CD4-positive, alpha-beta T cell treated with Interleukin-12 subunit alpha and Interleukin-12 subunit beta, for 1 hour (primary cell): ENCODE measurements around the gene ADGRB3.

Experiments used
- DNase-seq: peaks from one replicate; pipeline ENCODE4 v3.0.0-alpha.2; 2020

ADGRB3 gene

GRCh38 chr6:69138893-69139494, 503.9 kb downstream of the ADGRB3 start:
- no peak for DNase-seq

GRCh38 chr6:69145062-69145461, 510.0 kb downstream of the ADGRB3 start:
- no peak for DNase-seq

GRCh38 chr6:69146385-69146784, 511.3 kb downstream of the ADGRB3 start:
- no peak for DNase-seq

- no peak for DNase-seq
Observed at GRCh38 chr6:69155467-69155866, 520.4 kb downstream of the ADGRB3 start.

- no peak for DNase-seq
Observed at GRCh38 chr6:69162811-69163210, 527.7 kb downstream of the ADGRB3 start.

- DNase-seq = no peak
Observed at GRCh38 chr6:69164564-69165229, 529.6 kb downstream of the ADGRB3 start.

- no peak for DNase-seq
Observed at GRCh38 chr6:69179681-69180080, 544.6 kb downstream of the ADGRB3 start.

- DNase-seq = no peak
Observed at GRCh38 chr6:69180361-69181067, 545.4 kb downstream of the ADGRB3 start.

GRCh38 chr6:69181964-69182363, 546.9 kb downstream of the ADGRB3 start:
- DNase-seq = no peak

- DNase-seq = no peak
Observed at GRCh38 chr6:69185276-69185675, 550.2 kb downstream of the ADGRB3 start.

- no peak for DNase-seq
Observed at GRCh38 chr6:69202768-69203167, 567.7 kb downstream of the ADGRB3 start.

- no peak for DNase-seq
Observed at GRCh38 chr6:69216127-69216526, 581.0 kb downstream of the ADGRB3 start.

- DNase-seq = no peak
Observed at GRCh38 chr6:69217343-69217742, 582.3 kb downstream of the ADGRB3 start.

- DNase-seq = no peak
Observed at GRCh38 chr6:69220375-69220774, 585.3 kb downstream of the ADGRB3 start.

- DNase-seq = no peak
Observed at GRCh38 chr6:69232008-69232407, 596.9 kb downstream of the ADGRB3 start.

- no peak for DNase-seq
Observed at GRCh38 chr6:69232496-69232895, 597.4 kb downstream of the ADGRB3 start.

GRCh38 chr6:69232911-69233448, 597.9 kb downstream of the ADGRB3 start:
- DNase-seq = peak; percentile 27

- no peak for DNase-seq
Observed at GRCh38 chr6:69238067-69238466, 603.0 kb downstream of the ADGRB3 start.

- DNase-seq = no peak
Observed at GRCh38 chr6:69246983-69247382, 611.9 kb downstream of the ADGRB3 start.

- DNase-seq = no peak
Observed at GRCh38 chr6:69261010-69261409, 625.9 kb downstream of the ADGRB3 start.

- no peak for DNase-seq
Observed at GRCh38 chr6:69263297-69263696, 628.2 kb downstream of the ADGRB3 start.

GRCh38 chr6:69265090-69265489, 630.0 kb downstream of the ADGRB3 start:
- no peak for DNase-seq

- no peak for DNase-seq
Observed at GRCh38 chr6:69265706-69266105, 630.6 kb downstream of the ADGRB3 start.

GRCh38 chr6:69276204-69276603, 641.1 kb downstream of the ADGRB3 start:
- no peak for DNase-seq
